Stimulated activated CD8-positive, alpha-beta memory T cell treated with anti-CD3 and anti-CD28 coated beads, Interleukin-15, amount 100 ng/mL, for 4 hours (primary cell): ENCODE measurements around the gene HEMK1.
A peak's percentile ranks its signal among the peaks of the same experiment; 100 is the strongest.

Experiments used
- DNase-seq, 2 donors: peaks; one replicate each; pipeline ENCODE4 v3.0.0-alpha.2; 2020; ENCODE audit warnings: low read depth in 2 of 2

Gene HEMK1

GRCh38 chr3:50568947-50569749 is at the start of gene HEMK1:
TSS of gene HEMK1 (plus strand) at chr3:50569522. CDS start at chr3:50571105, 1,583 bp downstream.
- DNase-seq = peak; percentile 82 to 90

DNA sequence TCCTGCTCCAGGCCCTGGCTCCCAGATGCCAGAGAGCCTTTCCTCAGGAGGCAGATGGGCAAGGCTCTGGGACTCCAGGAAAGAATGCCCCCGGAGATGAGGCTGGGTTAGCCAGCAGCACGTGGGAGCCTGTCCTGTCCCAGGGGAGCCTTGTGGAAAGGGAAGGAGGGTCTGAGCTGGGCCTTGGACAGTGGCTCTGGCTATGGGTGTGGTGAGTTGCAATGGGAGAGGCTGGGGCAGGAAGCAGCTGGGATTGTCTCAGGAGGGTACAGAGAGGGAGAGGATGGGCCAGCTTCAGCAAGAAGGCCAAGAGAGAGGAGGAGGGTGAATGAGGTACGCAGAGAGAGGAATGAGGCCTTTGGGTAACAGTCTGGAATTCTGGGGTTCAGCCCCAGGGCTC is 48.5 kb upstream of the HEMK1 start:
- no peak for DNase-seq

- DNase-seq = no peak
Measured at GRCh38 chr3:50521572-50521971, 47.8 kb upstream of the HEMK1 start.

- DNase-seq = no peak
Measured at GRCh38 chr3:50523279-50523811, 46.0 kb upstream of the HEMK1 start.

- no peak for DNase-seq
Measured at GRCh38 chr3:50524746-50525145, 44.6 kb upstream of the HEMK1 start.

DNA sequence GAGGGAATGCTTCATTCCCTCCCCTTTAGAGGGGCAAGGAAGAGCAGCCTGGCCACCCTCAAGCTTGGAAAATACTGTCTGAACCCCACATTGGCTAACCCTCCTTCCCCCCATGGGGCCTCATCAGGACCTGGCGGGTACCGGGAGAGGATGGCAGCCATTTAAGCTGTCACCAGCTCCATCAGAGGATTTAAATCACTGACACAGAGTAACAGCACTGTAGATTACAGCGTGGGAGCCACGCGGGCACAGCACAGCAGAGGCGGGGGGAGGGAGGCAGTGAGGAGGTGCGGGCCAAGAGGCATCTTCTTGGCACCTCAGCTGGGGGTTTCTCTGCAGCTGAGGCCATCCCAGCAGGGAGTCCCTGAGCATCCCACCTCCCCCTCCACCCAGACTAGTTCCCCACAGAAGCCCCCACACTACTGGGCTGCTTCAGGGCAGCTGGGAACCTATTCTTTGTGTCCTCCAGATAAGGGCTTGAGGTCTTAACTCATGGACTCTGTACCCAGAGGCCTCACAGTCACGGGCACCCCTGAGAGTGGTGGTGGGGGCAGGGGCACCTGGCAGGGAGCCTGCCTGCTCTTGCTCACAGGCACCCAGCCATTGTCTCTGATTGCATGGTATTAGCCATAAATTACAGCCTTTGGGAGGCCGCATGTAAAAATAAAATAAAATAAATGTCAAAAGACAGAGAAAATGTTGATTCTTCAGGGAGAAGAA is 44.0 kb upstream of the HEMK1 start:
- no peak for DNase-seq

DNA sequence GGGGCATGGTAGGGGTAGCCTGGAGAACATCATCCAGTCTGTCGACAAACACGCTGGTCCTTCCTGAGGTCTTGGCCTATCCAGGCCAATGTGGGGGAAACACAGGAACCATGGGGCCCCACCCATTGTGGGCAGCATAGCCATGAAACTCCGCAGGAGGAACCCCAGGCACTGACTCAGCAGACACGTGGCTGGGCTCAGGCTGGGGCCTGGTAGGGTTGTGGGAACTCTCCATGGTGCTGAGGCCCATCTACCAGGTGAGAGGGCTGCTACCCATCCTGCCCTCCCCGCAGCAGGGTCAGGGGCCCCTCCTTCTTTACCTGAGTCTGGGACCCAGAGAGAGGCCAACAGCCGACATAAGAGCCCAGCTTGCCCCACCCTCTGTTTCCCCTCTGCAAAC is 43.3 kb upstream of the HEMK1 start:
- DNase-seq = peak; percentile 6 to 7

GRCh38 chr3:50530001-50530970 is 39.0 kb upstream of the HEMK1 start:
- no peak for DNase-seq

DNA sequence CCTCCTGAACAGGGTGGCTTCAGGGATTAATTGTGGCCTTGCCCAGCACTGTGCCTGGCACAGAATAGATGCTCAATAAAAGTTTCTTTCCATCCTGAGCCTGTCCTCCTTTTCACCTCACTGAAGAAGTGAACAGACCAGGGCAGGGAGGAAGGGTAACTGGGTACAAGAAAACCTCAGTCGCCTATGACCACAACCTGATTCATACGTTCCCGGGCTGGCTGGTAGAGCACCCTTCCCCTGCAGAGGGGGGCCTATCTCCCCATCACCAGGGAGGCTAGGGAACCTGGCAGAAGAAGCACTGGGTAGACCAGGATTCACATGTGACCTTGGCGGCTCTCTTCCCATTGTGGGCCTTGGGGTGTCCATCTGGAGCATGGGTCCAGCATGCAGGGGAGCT is 38.1 kb upstream of the HEMK1 start:
- no peak for DNase-seq

DNA sequence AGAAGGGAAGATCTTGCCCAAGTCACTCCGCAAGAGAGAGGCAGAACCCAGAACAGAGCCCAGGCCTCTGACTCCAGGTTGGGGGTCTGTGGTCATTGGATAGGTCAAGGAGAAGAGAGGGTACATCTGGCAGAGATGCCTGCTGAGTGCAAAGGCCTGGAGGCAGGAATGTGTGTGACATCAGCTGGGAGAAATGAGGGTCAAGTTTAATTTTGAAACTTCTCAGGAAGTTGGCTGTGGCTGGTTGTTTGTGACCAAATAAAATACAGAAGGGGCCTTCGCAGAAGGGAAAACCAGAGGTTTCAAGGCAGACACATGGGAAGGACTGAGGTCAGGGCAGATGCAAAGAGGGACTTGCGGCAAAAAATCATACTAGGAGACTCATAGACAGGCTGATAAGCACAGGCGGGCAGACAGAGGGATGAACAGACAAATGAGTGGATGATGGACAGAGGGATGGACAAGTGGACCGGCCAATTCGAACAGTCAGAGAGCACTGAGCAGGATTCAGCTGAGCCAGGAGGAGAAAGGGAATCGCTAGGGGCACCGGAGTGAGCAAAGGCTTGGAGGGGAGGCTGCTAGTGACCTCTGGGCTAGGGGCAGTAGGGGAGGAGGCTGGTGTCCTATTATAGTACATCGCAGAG is 37.1 kb upstream of the HEMK1 start:
- DNase-seq = no peak

DNA sequence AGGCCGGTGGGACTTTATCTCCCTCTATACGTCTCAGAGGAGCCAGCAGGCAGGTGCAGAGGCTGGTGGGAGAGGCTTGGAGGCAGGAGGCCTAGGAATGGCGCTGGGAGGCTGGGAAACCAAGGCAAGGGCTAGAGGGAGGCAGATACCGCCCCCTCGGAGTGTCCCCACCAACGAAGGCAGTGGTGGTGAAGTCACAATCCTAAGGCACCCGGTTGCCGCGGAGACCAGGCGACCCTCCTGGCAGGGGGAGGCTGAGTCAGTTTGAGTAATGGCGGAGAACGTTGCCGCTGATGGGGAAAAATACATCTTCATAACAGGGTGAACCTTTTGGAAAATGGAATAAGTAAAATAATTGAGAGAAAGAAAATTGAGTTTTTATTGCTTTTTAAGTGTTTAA is 36.0 kb upstream of the HEMK1 start:
- DNase-seq = no peak

DNA sequence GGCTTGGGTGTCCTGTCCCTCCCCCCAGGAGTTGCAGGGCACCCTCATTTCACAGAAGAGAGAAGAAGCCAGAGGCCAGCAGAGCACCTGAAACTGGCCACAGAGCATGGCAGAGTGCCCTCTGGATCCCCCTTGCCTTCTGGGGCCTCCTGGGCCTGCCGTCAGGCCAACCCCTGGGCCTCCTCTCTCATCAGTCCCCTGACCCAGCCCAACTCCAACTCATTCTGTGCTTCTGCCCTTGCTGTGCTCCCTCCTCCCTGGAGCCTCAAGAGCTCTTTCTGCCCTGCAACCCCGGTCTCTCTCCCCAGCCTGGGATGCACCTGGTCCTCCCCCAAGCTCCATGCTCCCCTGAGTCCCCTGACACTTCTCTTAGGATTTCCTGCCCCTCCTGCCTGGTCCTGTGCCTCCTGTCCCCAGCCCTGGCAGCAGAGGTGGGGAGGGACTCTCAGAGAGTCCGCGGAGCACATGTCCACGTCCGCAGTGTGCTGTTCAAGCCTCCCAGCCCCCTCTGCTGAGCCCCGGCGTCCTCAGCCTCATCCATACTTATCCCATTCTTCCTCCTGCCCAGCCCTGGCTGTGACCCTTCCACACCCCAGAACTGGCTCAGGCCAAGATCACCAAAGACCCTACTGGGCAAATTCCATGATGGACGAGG is 35.4 kb upstream of the HEMK1 start:
- DNase-seq = no peak

- DNase-seq = no peak
Measured at GRCh38 chr3:50534681-50535330, 34.5 kb upstream of the HEMK1 start.

DNA sequence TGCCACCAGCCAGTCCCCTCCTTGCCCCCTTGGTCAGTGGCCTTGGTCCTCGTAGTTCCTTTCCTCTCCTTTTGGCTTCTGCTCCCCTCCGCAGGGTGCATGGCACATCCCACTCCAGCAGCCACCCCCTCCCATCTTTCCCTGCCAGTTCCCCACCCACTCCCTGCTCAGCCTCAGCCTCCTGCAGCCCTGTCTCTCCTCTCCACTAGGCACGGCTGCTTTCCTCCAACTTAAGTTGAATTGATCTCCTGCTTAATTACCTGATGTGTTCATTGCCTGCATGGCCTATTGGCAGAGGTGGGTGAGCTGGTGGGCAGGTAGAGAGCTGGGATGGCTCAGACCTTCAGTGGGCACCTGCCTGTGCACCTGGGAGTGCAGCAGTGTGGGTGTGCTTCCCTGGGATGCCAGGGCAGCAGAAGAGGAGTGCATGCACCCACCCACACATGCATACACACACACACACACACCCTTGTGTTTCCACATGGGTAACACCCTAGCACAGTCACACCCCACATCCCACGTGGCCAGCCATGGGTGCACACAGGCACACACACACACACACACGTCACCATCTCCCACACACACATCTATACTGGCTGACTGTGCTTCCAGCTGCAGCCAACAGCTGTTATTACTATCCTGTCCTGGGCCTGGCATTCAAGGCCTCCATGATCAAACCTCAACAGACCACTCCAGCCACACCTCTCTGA is 32.7 kb upstream of the HEMK1 start:
- DNase-seq = no peak

GRCh38 chr3:50537421-50538129 is 31.7 kb upstream of the HEMK1 start:
- no peak for DNase-seq

- DNase-seq = no peak
Measured at GRCh38 chr3:50539356-50540286, 29.7 kb upstream of the HEMK1 start.

DNA sequence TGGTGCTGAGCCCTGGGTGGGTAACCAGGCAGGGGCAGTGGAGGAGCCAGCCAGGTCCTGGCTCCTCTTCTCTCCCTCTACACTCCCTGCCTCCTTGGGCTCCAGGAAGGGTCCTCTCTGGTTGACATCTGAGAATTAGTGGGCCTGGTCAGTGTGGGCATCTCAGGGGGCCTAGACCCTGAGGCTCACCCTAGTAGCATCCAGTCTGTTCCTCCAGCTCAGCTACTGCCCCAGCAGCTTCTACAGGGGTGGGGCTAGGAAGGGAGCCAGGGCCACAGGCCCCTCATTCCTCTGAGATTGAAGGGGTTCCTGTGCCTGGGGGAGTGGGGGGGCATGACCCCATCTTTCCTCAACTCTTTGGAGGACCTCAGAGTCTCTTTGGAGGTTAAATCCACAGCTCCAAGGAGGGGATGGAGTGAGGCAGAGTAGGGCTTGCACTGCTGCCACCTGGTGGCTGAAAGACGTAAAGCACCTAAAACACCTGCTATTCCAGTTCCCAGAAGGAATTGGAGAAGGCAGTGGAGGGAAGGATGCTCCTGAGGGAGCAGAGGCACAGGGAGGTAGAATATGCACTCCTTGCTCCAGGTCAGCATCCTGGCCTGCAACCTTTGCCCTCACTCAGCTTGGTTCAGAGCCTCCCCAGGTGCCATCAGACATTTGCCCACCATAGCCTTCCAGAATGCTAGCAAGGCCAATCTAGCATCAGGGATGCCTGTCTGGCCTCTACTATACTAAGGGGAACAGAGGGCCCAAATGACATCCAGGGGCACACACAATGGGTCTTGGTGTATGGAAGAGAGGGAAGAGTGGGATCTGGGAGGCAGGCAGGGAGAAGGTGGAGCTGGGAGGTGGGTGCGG is 26.9 kb upstream of the HEMK1 start:
- DNase-seq = peak in 1 of 2 donors; percentile 9
